Peyer's patch (tissue), 4 donors: Measurements from ENCODE around the gene TBX15.

Source experiments
- POLR2A ChIP-seq, 2 donors: fragments of 450-650 bp; IDR thresholded peaks; one replicate each; pipeline ENCODE4 v1.5.1; 2017; ENCODE audit warnings: antibody characterized with exemption in 2 of 2, mild to moderate bottlenecking in 2 of 2, moderate library complexity in 2 of 2
- TF ChIP-seq, protein P1 (sequence below), 6 experiments: fragments of 450-650 bp in 4 of 6; fragments of 200-600 bp in 2 of 6; sonication (generic) in 1 of 6; IDR thresholded peaks; one replicate each; pipeline ENCODE4 v1.5.1; 2017 to 2019; ENCODE audit warnings: antibody characterized with exemption in 6 of 6, mild to moderate bottlenecking in 3 of 6, moderate library complexity in 1 of 6

DNA sequence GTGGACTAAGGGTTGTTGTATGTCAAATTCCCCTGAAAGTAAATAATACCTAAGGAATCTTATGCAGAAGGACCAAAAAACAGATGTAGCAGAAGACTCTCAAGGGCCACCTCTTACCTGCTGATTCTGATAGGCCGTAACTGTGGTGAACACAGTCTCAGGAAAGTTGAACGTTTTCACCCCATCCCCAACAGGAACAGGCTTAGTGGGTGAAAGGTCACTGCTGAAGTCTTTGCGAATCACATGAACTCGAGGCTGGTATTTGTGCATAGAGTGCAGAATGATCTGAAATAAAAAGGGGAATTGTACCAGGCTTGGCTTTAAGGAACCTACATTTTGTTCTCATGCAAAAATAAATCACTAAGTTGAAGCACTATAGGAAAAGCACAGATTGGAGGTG lies 64.8 kb downstream of the TBX15 start:
- TF ChIP-seq POLR2A (IDR thresholded peaks at IDR 0.05): no peak
- TF ChIP-seq, protein P1, sequence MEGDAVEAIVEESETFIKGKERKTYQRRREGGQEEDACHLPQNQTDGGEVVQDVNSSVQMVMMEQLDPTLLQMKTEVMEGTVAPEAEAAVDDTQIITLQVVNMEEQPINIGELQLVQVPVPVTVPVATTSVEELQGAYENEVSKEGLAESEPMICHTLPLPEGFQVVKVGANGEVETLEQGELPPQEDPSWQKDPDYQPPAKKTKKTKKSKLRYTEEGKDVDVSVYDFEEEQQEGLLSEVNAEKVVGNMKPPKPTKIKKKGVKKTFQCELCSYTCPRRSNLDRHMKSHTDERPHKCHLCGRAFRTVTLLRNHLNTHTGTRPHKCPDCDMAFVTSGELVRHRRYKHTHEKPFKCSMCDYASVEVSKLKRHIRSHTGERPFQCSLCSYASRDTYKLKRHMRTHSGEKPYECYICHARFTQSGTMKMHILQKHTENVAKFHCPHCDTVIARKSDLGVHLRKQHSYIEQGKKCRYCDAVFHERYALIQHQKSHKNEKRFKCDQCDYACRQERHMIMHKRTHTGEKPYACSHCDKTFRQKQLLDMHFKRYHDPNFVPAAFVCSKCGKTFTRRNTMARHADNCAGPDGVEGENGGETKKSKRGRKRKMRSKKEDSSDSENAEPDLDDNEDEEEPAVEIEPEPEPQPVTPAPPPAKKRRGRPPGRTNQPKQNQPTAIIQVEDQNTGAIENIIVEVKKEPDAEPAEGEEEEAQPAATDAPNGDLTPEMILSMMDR (IDR thresholded peaks at IDR 0.05): no peak
